Endothelial cell of umbilical vein (primary cell): ENCODE measurements around the gene TPK1. TPM values are rescaled to one million over a fixed set of nuclear protein-coding genes. Genes with fewer than 3 reads are reported as not detected.

Experiments used
- BruUV-seq: library from RNA; stranded (reverse); fragments of 400-500 nt; replicated peaks from 2 replicates; lab custom pipeline; 2021; lab: Mats Ljungman, UMichigan
- CTCF ChIA-PET: fragments of 300-600, 350-600 bp; sonication (Branson Sonifier 250); formaldehyde crosslinking; loops from one replicate; lab custom pipeline; 2021; ENCODE audit warnings: antibody characterized with exemption, inconsistent platforms; lab: Charles Lee
- POLR2A ChIA-PET: fragments of 300-600, 350-600 bp; sonication (Branson Sonifier 250); formaldehyde crosslinking; loops from one replicate; lab custom pipeline; 2021; ENCODE audit warnings: antibody characterized with exemption, inconsistent platforms; lab: Charles Lee
- DNase-seq: peaks from one replicate; pipeline ENCODE4 v3.0.0-alpha.2; 2011; ENCODE audit warnings: low read depth, low spot score
- FAIRE-seq: peaks from 2 replicates; lab custom pipeline; 2011; peaks lifted over from hg19 to GRCh38; lab: Jason Lieb, UNC
- H2AFZ ChIP-seq: 2 replicates; pipeline ENCODE4 v1.6.0; 2012; ENCODE audit warnings: low read depth, low read length, control low read depth, inconsistent platforms
- H3K27ac ChIP-seq: 2 replicates; pipeline ENCODE4 v1.5.1; 2011; ENCODE audit warnings: low read depth, mild to moderate bottlenecking, control low read depth, low read length, moderate library complexity; ENCODE audit not compliant: insufficient read depth
- H3K27me3 ChIP-seq, 2 experiments: 2 replicates each; pipeline versions ENCODE4 v1.6.0 to v1.6.1; 2011; ENCODE audit warnings: low read length in 2 of 2, mixed read lengths in 1 of 2; ENCODE audit not compliant: control insufficient read depth in 2 of 2, insufficient read depth in 2 of 2
- H3K36me3 ChIP-seq, 2 experiments: 2 replicates in 1 of 2; 3 replicates in 1 of 2; pipeline ENCODE4 v1.5.1; 2011; ENCODE audit warnings: low read length in 2 of 2, mild to moderate bottlenecking in 1 of 2, moderate library complexity in 1 of 2; ENCODE audit not compliant: control insufficient read depth in 2 of 2, insufficient read depth in 2 of 2; ENCODE audit errors: extremely low read depth in 1 of 2
- H3K4me1 ChIP-seq: 3 replicates; pipeline ENCODE4 v1.5.1; 2011; ENCODE audit warnings: mild to moderate bottlenecking, low read length; ENCODE audit not compliant: control insufficient read depth, insufficient read depth; ENCODE audit errors: extremely low read depth
- H3K4me2 ChIP-seq: 2 replicates; pipeline ENCODE4 v1.6.1; 2011; ENCODE audit warnings: low read length, control low read depth, mixed read lengths; ENCODE audit not compliant: insufficient read depth
- H3K4me3 ChIP-seq, 3 experiments: fragments of 200-600 bp in 1 of 3; sonication (generic), shearing (Covaris generic) in 1 of 3; replicated peaks in 1 of 3; 2 replicates each; pipeline ENCODE4 v1.5.1; 2011 to 2016; ENCODE audit warnings: control low read depth in 3 of 3, low read length in 3 of 3, mild to moderate bottlenecking in 2 of 3, inconsistent platforms in 1 of 3, low read depth in 1 of 3, moderate library complexity in 1 of 3; ENCODE audit not compliant: insufficient read depth in 1 of 3
- H3K79me2 ChIP-seq: 2 replicates; pipeline ENCODE4 v1.6.0; 2012; ENCODE audit warnings: low read length, inconsistent platforms; ENCODE audit not compliant: control insufficient read depth, insufficient read depth
- H3K9ac ChIP-seq: replicated peaks from 2 replicates; pipeline ENCODE3; 2011; ENCODE audit warnings: low read length, control low read depth; ENCODE audit not compliant: insufficient read depth; ENCODE audit errors: extremely low read depth
- H3K9me1 ChIP-seq: replicated peaks from 3 replicates; pipeline ENCODE4 v1.6.0; 2011; ENCODE audit warnings: mild to moderate bottlenecking, low read length; ENCODE audit not compliant: control insufficient read depth, insufficient read depth; ENCODE audit errors: extremely low read depth
- H3K9me3 ChIP-seq: replicated peaks from 2 replicates; pipeline ENCODE4 v1.5.1; 2012; ENCODE audit warnings: low read length, inconsistent platforms; ENCODE audit not compliant: control insufficient read depth, insufficient read depth
- H4K20me1 ChIP-seq: replicated peaks from 2 replicates; pipeline ENCODE3; 2011; ENCODE audit warnings: mild to moderate bottlenecking, low read length; ENCODE audit not compliant: control insufficient read depth, insufficient read depth; ENCODE audit errors: extremely low read depth
- EZH2 ChIP-seq: IDR thresholded peaks from 2 replicates; pipeline ENCODE4 v1.6.1; 2012; ENCODE audit warnings: borderline replicate concordance, low read depth, mild to moderate bottlenecking, moderate library complexity, low read length, inconsistent platforms; ENCODE audit not compliant: severe bottlenecking
- FOS ChIP-seq: IDR thresholded peaks from 2 replicates; pipeline ENCODE4 v1.6.1; 2011; ENCODE audit warnings: mild to moderate bottlenecking, low read length, moderate library complexity, borderline replicate concordance; ENCODE audit not compliant: insufficient read depth
- GATA2 ChIP-seq: IDR thresholded peaks from 2 replicates; pipeline ENCODE4 v1.7.0; 2011; ENCODE audit warnings: low read depth, mild to moderate bottlenecking, moderate library complexity, mixed read lengths, low read length; ENCODE audit not compliant: insufficient read length, insufficient read depth
- JUN ChIP-seq: IDR thresholded peaks from 2 replicates; pipeline ENCODE4 v1.6.1; 2011; ENCODE audit warnings: borderline replicate concordance, low read depth; ENCODE audit not compliant: insufficient read length, insufficient read depth
- MAX ChIP-seq: IDR thresholded peaks from 2 replicates; pipeline ENCODE4 v1.6.1; 2011; ENCODE audit not compliant: insufficient read depth, insufficient read length
- MYC ChIP-seq: IDR thresholded peaks from one replicate; pipeline ENCODE4 v1.6.1; 2011; ENCODE audit warnings: mild to moderate bottlenecking, low read depth, low read length
- POLR2A ChIP-seq: IDR thresholded peaks from 2 replicates; pipeline ENCODE4 v1.6.1; 2012; ENCODE audit warnings: low read depth, mild to moderate bottlenecking, control low read depth, low read length
- POLR2AphosphoS5 ChIP-seq: IDR thresholded peaks from 2 replicates; pipeline ENCODE4 v1.6.1; 2012; ENCODE audit warnings: low read depth, mild to moderate bottlenecking, control low read depth, low read length, moderate library complexity; ENCODE audit not compliant: insufficient read depth
- dilution Hi-C: fragments of 300-500 bp; cut with MboI; formaldehyde crosslinking; loops from one replicate; pipeline ENCODE4 v1.15.0; 2019; ENCODE audit warnings: low sequenced_read_pairs; ENCODE audit not compliant: extremely low pct_ligation_motif_present
- intact Hi-C: fragments of 100-400 bp; cut with micrococcal nuclease; formaldehyde crosslinking; loops from one replicate; pipeline ENCODE4 v1.10.0; 2022
- polyA plus RNA-seq, 4 experiments: library from polyadenylated mRNA; depleted of rRNA in 3 of 4; stranded (reverse) in 3 of 4; unstranded in 1 of 4; fragments of >200 nt; gene quantifications; 2 replicates each; pipeline versions ENCODE4 v1.2.1 to v1.2.3, GENCODE V29; 2011 to 2012; ENCODE audit warnings: missing spikeins in 1 of 4
- total RNA-seq: library from RNA; stranded (reverse); gene quantifications from 2 replicates; pipeline ENCODE4 v1.2.3, GENCODE V29; 2021
- TF ChIP-seq, protein P1 (sequence below), 2 donors: IDR thresholded peaks; 1 replicate in 1 of 2; 2 replicates in 1 of 2; pipeline ENCODE4 v1.5.1; 2011; ENCODE audit warnings: low read length in 2 of 2, mild to moderate bottlenecking in 2 of 2, moderate library complexity in 2 of 2, control low read depth in 1 of 2, inconsistent platforms in 1 of 2, low read depth in 1 of 2; ENCODE audit not compliant: insufficient read depth in 1 of 2; ENCODE audit errors: extremely low read depth in 1 of 2

TPK1 gene
- total and polyA plus RNA-seq, 2 donors (not counting 3 experiments of a cell fraction or from before 2014, with no cell fraction given), result 7.5 to 9.3 TPM

- TF ChIP-seq EZH2, result no peak
- no peak for TF ChIP-seq MAX
- TF ChIP-seq POLR2A, result no peak
- TF ChIP-seq FOS, result no peak
- TF ChIP-seq POLR2AphosphoS5, result no peak
- no peak for TF ChIP-seq GATA2
- no peak for TF ChIP-seq MYC
- TF ChIP-seq, protein P1, sequence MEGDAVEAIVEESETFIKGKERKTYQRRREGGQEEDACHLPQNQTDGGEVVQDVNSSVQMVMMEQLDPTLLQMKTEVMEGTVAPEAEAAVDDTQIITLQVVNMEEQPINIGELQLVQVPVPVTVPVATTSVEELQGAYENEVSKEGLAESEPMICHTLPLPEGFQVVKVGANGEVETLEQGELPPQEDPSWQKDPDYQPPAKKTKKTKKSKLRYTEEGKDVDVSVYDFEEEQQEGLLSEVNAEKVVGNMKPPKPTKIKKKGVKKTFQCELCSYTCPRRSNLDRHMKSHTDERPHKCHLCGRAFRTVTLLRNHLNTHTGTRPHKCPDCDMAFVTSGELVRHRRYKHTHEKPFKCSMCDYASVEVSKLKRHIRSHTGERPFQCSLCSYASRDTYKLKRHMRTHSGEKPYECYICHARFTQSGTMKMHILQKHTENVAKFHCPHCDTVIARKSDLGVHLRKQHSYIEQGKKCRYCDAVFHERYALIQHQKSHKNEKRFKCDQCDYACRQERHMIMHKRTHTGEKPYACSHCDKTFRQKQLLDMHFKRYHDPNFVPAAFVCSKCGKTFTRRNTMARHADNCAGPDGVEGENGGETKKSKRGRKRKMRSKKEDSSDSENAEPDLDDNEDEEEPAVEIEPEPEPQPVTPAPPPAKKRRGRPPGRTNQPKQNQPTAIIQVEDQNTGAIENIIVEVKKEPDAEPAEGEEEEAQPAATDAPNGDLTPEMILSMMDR (IDR thresholded peaks at IDR 0.05; ENCODE audit: extremely low read depth in 1 of 2, insufficient read depth in 1 of 2, low read depth in 1 of 2, low read length in 2 of 2), result no peak
- TF ChIP-seq JUN, result no peak
- H3K9me1 ChIP-seq, result no peaks in the 10 kb centered on the region
- H3K9ac ChIP-seq, result no peak overlapping the region
- no TSS peak for BruUV-seq
- no peak overlapping the region for H3K27ac ChIP-seq
- POLR2A ChIA-PET, result no interaction called here
- H3K4me3 ChIP-seq, result no peak overlapping the region
- CTCF ChIA-PET, result no interaction called here
- H3K9me3 ChIP-seq, result no peaks in the 10 kb centered on the region
- H2AFZ ChIP-seq, result no peak overlapping the region
- H3K4me2 ChIP-seq, result no peak overlapping the region
- no peaks in the 10 kb centered on the region for H4K20me1 ChIP-seq
- intact Hi-C loops, result no loop called here
- DNase-seq (no peak), FAIRE-seq (no peak)
- no peaks in the 10 kb centered on the region for H3K27me3 ChIP-seq
- no peaks in the 10 kb centered on the region for H3K79me2 ChIP-seq
- H3K36me3 ChIP-seq, result no peaks in the 10 kb centered on the region
- dilution Hi-C loops, result no loop called here
- H3K4me1 ChIP-seq, result no peaks in the 10 kb centered on the region
Observed at GRCh38 chr7:144459635-144460034, 376.2 kb downstream of the TPK1 start.
